ENCODE results near the gene CTNNA2.

CTNNA2 gene

GRCh38 chr2:79612999-79613398 is 100.1 kb downstream of the CTNNA2 start:
- TF ChIP-seq, protein P1, sequence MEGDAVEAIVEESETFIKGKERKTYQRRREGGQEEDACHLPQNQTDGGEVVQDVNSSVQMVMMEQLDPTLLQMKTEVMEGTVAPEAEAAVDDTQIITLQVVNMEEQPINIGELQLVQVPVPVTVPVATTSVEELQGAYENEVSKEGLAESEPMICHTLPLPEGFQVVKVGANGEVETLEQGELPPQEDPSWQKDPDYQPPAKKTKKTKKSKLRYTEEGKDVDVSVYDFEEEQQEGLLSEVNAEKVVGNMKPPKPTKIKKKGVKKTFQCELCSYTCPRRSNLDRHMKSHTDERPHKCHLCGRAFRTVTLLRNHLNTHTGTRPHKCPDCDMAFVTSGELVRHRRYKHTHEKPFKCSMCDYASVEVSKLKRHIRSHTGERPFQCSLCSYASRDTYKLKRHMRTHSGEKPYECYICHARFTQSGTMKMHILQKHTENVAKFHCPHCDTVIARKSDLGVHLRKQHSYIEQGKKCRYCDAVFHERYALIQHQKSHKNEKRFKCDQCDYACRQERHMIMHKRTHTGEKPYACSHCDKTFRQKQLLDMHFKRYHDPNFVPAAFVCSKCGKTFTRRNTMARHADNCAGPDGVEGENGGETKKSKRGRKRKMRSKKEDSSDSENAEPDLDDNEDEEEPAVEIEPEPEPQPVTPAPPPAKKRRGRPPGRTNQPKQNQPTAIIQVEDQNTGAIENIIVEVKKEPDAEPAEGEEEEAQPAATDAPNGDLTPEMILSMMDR (IDR thresholded peaks at IDR 0.05; ENCODE audit: low read depth, low read length), result no peak
- no peak for DNase-seq (ENCODE audit: extremely low read depth, low read depth)

DNA sequence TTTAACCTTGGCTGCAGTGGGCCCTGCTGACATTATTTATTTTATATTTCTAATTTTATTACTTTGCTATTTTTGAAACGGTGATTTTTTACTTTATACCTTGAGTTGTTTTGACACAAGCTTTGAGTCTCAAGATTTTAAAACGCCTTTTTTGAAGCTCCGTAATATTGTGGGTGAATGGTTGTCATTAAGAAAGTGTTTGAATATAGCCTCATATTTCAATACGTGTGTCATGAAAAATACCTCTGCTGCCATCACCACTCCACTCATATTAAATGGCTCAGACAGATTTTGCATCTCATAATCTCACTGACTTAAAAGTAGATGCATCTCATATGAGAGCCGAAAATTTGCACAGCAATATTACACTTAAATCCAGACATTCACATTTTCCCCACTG is 106.6 kb downstream of the CTNNA2 start:
- DNase-seq (ENCODE audit: extremely low read depth, low read depth), result no peak
- TF ChIP-seq, protein P1 (IDR thresholded peaks at IDR 0.05; ENCODE audit: low read depth, low read length), result no peak

GRCh38 chr2:79619976-79620375 is 107.1 kb downstream of the CTNNA2 start:
- TF ChIP-seq, protein P1 (IDR thresholded peaks at IDR 0.05; ENCODE audit: low read depth, low read length), result no peak
- no peak for DNase-seq (ENCODE audit: extremely low read depth, low read depth)

- no peak for DNase-seq (ENCODE audit: extremely low read depth, low read depth)
- TF ChIP-seq, protein P1 (IDR thresholded peaks at IDR 0.05; ENCODE audit: low read depth, low read length), result no peak
Measured at GRCh38 chr2:79620679-79621078, 107.8 kb downstream of the CTNNA2 start.

GRCh38 chr2:79621252-79621651 is 108.4 kb downstream of the CTNNA2 start:
- TF ChIP-seq, protein P1 (IDR thresholded peaks at IDR 0.05; ENCODE audit: low read depth, low read length), result no peak
- DNase-seq (ENCODE audit: extremely low read depth, low read depth), result no peak

DNA sequence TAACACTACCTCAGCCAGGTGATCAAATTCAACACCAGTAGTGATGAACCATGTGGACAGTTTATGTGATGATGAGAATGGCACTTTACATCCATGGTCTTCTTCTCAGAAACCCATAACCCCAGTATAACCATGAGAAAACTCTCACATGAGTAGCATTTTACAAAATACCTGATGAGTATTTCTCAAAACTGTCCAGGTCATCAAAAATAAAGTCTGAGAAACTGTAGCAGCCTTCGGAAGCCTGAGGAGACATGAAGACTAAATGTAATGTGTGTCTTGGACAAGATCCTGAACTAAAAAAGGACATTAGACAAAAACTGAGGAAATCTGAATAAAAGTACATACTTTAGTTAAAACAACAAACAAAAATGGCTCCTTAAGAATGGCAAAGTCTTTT is 108.9 kb downstream of the CTNNA2 start:
- TF ChIP-seq, protein P1 (IDR thresholded peaks at IDR 0.05; ENCODE audit: low read depth, low read length), result no peak
- no peak for DNase-seq (ENCODE audit: extremely low read depth, low read depth)

GRCh38 chr2:79622508-79622907 is 109.7 kb downstream of the CTNNA2 start:
- TF ChIP-seq, protein P1 (IDR thresholded peaks at IDR 0.05; ENCODE audit: low read depth, low read length), result no peak
- no peak for DNase-seq (ENCODE audit: extremely low read depth, low read depth)
